HG03097 (cell line): ENCODE measurements around the gene IL16.
"Not testable (repeated sequence)": the region's sequence is repeated elsewhere in the genome, so short reads cannot be mapped to it uniquely, and the experiment has no call there.

Source experiments
- ATAC-seq: cut with Tn5 transposase; IDR thresholded peaks from one replicate; pipeline ENCODE4 v1.9.1; 2021; ENCODE audit not compliant: unreplicated experiment, low FRiP score

The IL16 gene

GRCh38 chr15:81199031-81199779 lies 2.5 kb downstream of the IL16 start:
- ATAC-seq: no peak

- no peak for ATAC-seq
These were observed 9.3 kb downstream of the IL16 start for GRCh38 chr15:81206018-81206417.

DNA sequence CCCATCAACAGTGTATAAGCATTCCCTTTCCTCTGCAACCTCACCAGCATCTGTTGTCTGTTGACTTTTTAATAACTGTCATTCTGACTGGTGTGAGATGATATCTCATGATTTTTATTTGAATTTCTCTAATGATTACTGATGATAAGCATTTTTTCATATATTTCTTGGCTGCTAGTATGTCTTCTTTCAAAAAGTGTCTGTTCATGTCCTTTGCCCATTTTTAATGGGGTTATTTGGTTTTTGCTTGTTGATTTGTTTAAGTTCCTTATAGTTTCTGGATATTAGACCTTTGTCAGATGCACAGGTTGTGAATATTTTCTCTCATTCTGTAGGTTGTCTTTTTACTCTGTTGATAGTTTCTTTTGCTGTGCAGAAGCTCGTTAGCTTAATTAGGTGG lies 11.3 kb downstream of the IL16 start:
- ATAC-seq: not testable (repeated sequence)

GRCh38 chr15:81209635-81210034 lies 13.0 kb downstream of the IL16 start:
- ATAC-seq: no peak

- ATAC-seq: no peak
These were observed 14.7 kb downstream of the IL16 start for GRCh38 chr15:81211376-81211775.

DNA sequence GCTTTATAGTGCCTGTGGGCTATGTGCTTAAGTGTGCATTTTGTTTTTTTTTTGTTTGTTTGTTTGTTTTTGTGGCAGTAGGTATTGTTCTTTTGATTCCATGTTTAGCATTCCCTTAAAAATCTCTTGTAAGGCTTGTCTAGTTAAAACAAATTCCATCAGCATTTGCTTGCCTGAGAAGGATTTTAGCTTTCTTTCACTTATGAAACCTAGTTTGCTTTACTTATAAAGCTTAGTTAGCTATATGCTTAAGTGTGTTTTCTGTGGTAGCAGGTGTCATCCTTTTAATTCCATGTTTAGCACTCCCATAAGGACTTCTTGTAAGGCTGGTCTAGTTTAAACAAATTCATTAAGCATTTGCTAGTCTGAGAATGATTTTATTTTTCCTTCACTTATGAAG lies 17.3 kb downstream of the IL16 start:
- ATAC-seq: no peak

DNA sequence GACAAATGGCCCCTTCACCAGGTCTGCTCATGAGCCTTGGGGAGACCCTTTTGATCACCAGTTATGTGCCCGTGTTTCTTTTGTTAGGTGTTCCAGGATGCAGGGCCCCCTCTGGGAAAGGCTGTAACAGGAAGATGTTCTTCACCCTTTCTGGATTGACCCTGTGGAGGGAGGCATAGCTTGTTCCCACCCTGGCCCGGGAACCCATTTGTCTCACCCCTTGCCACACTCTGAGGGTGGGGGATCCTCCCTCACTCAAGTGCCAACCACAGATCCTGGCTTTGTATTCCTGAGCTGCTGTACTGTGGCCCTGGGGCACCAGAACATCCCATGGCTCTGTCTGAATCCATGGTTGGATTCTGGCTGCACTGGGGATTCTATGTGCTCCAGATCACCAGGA lies 18.9 kb downstream of the IL16 start:
- no peak for ATAC-seq

DNA sequence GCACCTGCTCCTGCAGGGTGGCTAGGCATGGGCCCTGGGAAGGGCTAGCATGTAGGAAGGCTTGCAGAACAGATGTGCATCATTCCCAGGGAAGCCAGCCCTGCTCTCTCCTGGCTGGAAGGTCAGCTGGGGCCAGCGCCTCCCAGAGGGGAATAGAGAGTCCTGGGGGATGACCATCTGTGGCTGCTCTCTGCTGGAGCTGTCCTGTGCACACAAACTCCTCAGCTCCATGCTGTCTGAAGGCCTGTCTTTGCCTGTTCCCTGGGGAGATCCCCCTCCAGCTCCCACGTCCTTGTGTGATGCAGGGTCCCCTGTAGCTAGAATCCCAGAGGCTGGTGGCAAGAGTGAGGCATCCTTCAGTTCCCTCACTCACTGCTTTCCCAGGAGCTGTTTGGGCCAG lies 19.3 kb downstream of the IL16 start:
- no peak for ATAC-seq

DNA sequence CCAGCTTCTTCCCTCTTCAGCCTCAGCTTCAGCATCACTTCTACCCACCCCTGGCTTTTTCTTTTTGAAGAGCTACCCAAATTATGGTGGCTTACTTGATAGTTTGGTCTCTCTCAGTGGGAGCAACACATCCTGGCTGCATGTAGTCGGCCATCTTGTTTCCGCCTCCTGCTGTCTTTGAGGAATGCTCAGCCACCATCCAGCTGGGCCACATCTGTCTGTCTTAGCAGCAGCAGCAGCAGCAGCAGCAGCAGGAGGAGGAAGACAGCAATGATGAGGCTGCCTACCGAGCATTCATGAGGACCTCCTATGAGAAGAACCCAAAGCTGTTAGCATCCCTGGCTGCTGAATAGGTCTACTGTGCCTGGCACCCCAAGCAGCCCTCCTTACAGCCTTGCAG lies 19.7 kb downstream of the IL16 start:
- no peak for ATAC-seq

DNA sequence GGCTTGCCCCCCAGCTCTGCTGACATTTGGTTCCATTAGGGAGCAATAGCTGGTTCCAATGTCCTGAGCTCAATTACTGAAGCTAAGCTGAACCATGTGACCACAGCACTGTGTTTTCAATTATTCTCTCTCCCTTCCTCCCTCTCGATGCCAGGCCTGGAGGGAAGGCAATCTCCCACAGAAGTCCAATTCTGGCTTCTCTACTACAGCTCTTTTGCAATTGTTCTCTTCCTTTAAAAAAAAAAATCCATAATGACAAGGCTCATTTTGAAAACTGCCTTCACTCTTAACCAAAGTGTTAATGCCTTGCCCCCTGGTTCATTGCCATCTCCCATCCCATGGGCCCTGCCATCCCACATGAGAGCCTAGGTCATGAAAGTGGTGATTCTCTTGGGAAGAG lies 24.8 kb downstream of the IL16 start:
- no peak for ATAC-seq

- no peak for ATAC-seq
These were observed 25.3 kb downstream of the IL16 start for GRCh38 chr15:81222007-81222406.

GRCh38 chr15:81223346-81223971 lies 26.8 kb downstream of the IL16 start:
- no peak for ATAC-seq

- no peak for ATAC-seq
These were observed 27.6 kb downstream of the IL16 start for GRCh38 chr15:81224232-81224631.

GRCh38 chr15:81225161-81225671 lies 28.5 kb downstream of the IL16 start:
- no peak for ATAC-seq

GRCh38 chr15:81227716-81228115 lies 31.0 kb downstream of the IL16 start:
- no peak for ATAC-seq

DNA sequence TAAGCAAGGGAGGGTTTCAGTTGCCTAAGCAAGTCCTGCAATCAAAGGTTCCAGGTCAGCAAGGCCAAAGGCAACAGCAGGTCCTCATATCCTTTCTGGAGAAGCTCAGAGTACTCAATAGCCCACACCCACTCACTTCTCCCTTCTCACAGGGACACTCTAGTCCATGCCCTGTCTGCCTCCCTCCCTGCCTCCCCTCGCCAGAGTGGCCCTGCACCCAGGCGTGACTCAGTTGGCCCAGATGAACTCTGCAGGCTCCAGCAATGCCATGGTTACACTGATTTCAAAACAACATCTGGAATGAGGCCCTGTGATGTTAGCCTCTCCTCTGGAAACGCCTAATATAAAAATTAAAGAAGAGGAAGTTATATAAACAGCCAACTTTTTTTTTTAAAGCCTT lies 32.9 kb downstream of the IL16 start:
- no peak for ATAC-seq

GRCh38 chr15:81235276-81236123 lies 38.8 kb downstream of the IL16 start:
- ATAC-seq: no peak

DNA sequence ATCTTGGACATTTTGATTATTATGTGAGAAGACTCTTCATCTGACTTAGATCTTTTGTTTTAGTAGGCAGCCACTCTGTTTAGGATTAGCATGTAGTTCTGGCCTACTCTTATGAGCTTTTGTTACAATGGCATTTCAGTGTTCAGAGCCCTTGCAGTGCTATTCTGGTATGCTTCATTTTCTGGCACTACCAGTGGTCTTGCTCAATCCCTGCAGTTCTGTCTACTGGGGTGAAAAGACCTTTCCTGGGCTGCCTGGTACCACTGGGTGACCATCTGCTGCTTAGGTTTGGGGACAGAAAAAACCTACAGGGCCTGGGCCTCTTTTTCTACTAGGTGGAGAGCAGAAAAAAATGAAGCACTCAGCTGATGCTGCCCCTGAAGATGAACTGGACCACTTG lies 42.5 kb downstream of the IL16 start:
- no peak for ATAC-seq

- no peak for ATAC-seq
These were observed 46.1 kb downstream of the IL16 start for GRCh38 chr15:81242778-81243177.

GRCh38 chr15:81244306-81244705 lies 47.6 kb downstream of the IL16 start:
- no peak for ATAC-seq

- ATAC-seq: no peak
These were observed 57.2 kb downstream of the IL16 start for GRCh38 chr15:81253846-81254245.
